ENCODE data around the gene ERP29.
"Not testable (repeated sequence)": the region's sequence is repeated elsewhere in the genome, so short reads cannot be mapped to it uniquely, and the experiment has no call there.

ERP29 gene

DNA sequence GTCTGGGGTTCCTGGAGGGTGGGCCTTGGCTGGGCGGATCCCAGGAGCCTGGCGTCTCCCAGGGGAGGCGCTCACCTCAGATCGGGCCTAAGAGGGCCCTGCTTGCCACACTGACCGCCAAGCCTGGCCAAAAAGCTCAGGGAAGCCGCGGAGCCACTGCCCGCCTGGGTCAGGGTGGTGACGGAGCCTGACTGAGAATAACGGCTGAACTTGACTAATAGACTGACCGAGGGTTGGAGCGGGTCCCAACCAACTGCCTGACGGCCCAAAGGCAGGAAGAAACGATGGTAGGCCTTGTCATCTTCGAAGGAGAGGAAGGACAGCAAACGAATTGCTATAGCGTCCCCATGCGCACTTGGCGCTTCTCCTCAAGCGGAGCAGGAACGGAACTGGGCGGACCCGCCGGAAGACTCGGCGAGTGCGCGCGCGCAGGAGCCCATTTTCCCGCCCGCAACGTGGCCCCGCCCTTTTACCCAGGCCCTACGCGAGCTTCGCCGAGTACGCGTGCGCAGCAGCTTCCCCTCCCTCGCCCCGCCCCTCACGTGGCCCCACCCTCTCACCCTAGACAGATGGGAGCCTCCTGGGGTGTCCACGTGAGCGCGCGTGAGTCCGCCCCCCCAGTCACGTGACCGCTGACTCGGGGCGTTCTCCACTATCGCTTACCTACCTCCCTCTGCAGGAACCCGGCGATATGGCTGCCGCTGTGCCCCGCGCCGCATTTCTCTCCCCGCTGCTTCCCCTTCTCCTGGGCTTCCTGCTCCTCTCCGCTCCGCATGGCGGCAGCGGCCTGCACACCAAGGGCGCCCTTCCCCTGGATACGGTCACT is at the start of gene ERP29, which contains the start of gene TMEM116:
Gene ERP29 (plus strand): TSS at position 652 of the 826 bp plus-strand sequence. CDS start 40 bp downstream, at position 692.
Gene TMEM116 (minus strand): TSS at position 391 of the 826 bp plus-strand sequence. CDS start 7,895 bp downstream, outside the sequence.
- peak; percentile 96 for DNase-seq (ENCODE audit: low read depth)
- H3K4me3 ChIP-seq (ENCODE audit: low read depth, low read length), result peak within 1 kb of the TSS; percentile 94

DNA sequence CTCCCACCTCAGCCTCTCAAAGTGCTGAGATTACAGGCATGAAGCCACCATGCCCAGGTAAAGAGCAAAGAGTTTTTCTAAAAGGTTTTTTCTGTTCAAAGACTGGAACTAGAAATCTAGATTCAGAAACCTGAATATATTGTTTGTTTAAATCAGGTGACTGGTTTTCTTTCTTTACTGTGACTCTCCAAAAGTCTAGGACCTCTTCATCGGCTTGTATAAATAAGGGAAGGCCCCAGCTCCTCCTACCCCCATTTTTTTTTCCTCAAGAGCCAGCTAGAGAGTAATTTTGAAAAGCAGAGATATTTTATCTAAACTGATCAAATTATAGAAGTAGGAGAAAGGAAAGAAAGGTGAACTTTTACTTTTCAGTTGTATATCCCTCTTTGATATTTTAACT is 48.3 kb upstream of the ERP29 start:
- no peak overlapping the region for H3K4me3 ChIP-seq (ENCODE audit: low read depth, low read length)
- no peak for DNase-seq (ENCODE audit: low read depth)

DNA sequence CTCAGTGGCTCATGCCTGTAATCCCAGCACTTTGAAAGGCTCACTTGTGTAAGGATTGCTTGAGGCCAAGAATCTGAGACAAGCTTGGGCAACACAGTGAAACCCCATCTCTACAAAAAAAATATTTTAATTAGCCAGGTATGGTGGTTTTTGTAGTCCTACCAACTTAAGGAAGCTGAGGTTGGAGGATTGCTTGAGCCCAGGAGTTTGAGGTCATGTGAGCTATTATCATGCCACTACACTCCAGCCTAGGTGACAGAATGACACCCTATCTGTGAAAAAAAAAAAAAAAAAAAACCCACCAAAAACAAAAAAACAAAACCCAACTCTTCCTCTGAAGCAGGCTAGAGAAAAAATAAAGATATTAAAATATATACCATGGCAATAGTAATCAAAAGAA is 41.4 kb upstream of the ERP29 start:
- no peak for DNase-seq (ENCODE audit: low read depth)
- no peak overlapping the region for H3K4me3 ChIP-seq (ENCODE audit: low read depth, low read length)

DNA sequence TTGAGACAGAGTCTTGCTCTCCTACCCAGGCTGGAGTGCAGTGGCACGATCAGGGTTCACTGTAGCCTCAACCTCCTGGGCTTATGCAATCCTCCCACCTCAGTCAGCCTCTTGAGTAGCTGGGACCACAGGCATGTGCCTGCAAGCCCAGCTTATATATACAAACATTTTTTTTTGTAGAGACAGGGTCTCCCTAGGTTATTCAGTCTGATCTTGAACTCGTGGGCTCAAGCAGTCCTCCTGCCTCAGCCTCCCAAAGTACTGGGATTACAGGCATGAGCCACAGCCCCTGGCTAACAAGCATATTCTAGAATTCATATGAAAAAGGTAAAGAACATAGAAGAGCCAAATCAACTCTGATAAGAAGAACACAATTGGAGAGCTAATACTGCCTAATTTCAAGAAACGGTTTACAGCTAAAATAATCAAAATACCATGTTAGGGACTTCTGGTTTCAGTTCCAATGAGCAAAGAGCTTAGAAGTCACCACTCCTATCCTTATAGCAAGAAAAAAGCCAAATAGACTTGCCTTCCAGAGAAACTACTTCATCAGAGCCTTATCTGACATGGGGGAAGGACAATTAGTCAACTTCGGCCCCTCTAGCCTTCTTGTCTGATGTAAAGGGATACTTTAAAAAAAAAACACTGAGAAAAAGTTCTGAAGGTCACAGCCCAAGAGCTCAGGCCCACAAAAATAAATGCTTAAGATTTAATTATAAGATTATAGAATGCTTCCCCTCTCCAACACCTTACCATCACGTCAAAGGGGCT is 37.9 kb upstream of the ERP29 start:
- no peak for DNase-seq (ENCODE audit: low read depth)
- no peak overlapping the region for H3K4me3 ChIP-seq (ENCODE audit: low read depth, low read length)

DNA sequence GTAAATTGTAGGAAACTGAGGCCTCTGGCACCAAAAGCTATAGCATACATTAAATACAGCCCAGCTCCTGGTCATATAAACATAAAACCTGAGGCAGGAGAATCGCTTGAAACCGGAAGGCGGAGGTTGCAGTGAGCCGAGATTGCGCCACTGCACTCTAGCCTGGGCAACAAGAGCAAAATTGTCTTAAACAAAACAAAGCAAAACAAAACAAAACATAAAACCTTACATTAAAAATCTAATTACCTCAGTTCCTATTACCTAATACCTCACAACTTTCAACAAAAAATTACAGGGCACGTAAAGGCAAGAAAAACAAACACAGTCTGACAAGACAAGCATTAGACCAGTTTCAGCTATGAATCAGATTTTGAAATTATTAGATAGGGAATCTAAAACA is 36.9 kb upstream of the ERP29 start:
- no peak for DNase-seq (ENCODE audit: low read depth)
- no peak overlapping the region for H3K4me3 ChIP-seq (ENCODE audit: low read depth, low read length)

DNA sequence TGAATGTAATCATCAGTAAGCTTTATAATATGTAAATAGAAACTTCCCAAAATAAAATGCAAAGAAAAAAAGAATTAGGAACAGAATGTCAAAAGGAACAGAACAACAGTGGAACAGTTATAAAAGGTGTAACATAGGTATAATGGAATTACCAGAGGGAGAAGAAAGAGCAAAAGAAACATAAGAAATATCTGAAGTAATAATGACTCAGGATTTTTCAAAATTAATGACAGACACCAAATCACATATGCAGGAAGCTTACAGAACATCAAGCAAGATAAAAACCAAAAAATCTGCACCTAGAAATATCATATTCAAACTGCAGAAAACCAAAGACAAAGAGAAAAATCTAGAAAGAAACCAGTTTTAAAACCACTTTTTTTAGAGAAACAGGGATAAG is 36.4 kb upstream of the ERP29 start:
- no peak for DNase-seq (ENCODE audit: low read depth)
- H3K4me3 ChIP-seq (ENCODE audit: low read depth, low read length), result no peak overlapping the region

DNA sequence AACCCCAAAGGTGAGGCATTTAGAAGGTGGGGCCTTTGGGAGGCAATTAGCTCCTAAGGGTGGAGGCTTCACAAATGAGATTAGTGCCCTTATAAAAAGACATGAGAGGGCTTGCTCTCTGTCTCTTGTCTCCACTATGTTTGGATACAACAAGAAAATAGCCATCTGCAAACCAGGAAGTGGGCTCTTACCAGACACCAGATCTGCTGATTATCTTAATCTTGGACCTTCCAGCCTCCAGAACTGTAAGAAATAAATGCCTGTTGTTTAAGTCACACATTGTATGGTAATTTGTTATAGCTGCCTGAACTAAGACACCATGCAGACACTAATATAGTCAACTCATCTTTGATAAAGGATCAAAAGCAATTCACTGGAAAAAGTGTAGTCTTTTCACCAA is 34.7 kb upstream of the ERP29 start:
- no peak overlapping the region for H3K4me3 ChIP-seq (ENCODE audit: low read depth, low read length)
- DNase-seq (ENCODE audit: low read depth), result no peak

DNA sequence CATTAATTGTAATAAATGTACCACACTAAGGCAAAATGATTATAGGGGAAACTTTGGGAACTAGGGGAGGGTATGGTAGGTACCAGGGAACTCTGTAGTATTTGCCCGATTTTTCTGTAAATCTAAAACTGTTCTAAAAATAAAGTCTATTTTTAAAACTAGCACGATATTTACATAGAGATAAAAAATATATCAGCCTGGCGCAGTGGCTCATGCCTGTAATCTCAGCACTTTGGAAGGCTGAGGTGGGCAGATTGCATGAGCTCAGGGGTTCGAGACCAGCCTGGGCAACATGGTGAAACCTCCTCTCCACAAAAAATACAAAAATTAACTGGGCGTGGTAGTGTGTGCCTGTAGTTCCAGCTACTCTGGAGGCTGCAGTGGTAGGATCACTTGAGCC is 32.6 kb upstream of the ERP29 start:
- no peak overlapping the region for H3K4me3 ChIP-seq (ENCODE audit: low read depth, low read length)
- no peak for DNase-seq (ENCODE audit: low read depth)

DNA sequence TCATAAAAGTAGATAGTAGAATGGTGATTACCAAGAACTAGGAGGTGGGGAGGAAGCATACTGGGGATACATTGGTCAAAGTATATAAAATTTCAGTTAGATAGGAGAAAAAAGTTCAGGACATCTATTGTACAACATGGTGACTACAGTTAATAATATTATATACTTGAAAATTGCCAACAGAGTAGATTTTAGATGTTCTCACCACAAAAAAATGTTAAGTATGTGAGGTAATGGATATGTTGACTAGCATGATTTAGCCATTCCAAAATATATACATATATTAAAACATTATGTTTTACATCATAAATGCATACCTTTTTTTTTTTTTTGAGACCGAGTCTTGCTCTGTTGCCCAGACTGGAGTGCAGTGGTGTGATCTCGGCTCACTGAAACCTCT is 31.2 kb upstream of the ERP29 start:
- DNase-seq (ENCODE audit: low read depth), result no peak
- H3K4me3 ChIP-seq (ENCODE audit: low read depth, low read length), result no peak overlapping the region

DNA sequence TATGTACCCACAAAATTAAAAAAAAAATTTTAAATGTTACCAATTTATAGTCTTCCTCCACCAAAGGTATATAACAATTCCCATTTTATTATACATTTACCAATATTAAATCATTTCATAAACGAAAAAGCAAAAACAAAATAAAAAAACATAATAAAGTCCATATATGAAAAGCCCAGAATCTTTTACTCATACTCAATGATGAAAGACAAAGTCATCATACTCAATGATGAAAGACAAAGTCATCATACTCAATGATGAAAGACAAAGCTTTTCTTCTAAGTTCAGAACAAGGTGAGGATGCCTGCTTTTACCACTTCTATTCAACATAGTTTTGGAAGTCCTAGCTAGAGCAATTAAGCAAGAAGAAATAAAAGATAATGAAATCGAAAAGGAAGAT is 28.4 kb upstream of the ERP29 start:
- DNase-seq (ENCODE audit: low read depth), result no peak
- no peak overlapping the region for H3K4me3 ChIP-seq (ENCODE audit: low read depth, low read length)

DNA sequence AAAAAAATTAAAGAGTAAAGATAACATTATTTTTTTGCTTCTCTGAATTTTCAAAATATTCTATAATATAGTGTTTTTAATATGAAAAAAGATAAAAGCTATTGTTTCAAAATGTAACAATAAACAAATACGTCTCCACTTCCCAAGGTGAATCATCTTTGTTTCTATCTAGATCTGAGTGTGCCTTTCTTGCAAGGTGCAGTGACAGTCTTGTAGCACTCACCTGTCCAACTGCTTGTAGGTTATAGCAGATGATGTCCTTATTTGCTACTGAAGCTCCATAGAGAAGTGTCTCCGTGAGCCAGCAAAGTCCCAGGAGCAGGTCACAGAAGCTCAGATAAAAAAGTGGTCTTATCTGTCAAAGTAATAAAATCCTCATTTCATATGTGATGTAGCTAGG is 21.7 kb upstream of the ERP29 start:
- H3K4me3 ChIP-seq (ENCODE audit: low read depth, low read length), result no peak overlapping the region
- no peak for DNase-seq (ENCODE audit: low read depth)

DNA sequence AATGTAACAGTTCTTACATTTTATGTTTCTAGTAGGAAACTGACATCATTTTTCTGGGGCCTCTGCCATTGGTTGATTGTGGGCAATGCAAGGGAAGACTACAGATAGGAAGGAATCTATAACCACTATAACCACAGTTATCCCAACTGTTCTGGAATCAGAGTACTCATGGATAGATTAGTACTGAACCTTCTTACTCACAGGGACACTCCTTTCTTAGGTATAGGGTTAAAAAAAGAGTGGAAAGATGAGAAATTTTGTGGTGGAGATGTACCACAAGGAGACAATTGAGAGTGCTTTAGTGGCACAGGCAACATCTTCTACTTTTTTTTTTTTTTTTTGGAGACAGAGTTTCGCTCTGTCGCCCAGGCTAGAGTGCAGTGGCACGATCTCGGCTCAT is 21.3 kb upstream of the ERP29 start:
- H3K4me3 ChIP-seq (ENCODE audit: low read depth, low read length), result no peak overlapping the region
- no peak for DNase-seq (ENCODE audit: low read depth)

DNA sequence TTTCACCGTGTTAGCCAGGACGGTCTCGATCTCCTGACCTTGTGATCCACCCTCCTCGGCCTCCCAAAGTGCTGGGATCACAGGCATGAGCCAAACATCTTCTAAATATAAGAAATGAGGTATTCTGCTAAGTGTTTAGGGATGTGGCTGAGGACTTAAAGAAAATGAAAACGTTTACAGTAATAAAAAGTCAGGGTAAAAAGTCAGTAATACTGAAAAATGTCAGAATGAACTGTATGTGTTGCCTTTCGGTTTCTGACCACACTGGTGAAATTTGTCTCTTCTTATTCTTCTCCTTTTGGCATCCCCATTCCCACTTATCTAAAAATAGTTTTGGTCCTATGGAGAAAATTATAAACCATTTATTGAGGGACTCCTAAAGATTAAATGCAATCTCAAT is 20.8 kb upstream of the ERP29 start:
- DNase-seq (ENCODE audit: low read depth), result no peak

DNA sequence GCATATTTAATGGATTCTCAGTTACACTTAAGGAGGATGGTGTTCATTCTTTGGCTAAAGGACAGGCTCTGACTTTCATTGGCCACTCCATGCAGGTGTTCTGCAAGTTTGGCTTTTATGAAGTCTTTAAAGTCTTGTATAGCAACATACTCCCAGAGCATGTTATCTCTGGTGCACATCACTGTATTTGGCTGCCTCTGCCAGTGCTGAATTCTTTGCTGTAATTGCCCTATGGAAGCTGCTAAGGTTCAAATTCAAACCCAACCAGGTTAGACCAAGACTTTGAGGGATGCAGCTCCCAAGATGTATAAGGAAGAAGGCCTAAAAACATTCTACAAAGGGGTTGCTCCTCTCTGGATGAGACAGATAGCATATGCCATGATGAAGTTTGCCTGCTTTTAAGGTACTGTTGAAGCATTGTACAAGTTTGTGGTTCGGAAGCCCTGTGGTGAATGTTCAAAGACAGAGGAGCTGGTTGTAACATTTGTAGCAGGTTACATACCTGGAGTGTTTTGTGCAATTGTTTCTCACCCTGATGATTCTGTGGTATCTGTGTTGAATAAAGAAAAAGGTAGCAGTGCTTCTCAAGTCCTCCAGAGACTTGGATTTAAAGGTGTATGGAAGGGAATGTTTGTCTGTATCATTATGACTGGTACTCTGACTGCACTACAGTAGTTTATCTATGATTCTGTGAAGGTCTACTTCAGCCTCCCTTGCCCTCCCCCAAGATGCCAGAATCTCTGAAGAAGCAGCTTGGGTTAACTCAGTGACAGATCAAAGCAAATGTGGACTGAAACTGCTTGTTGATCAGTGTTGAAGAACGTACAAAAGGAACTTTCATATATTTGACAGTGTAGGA is 19.7 kb upstream of the ERP29 start:
- no peak overlapping the region for H3K4me3 ChIP-seq (ENCODE audit: low read depth, low read length)

More for the DNA sequence above, 20.8 kb upstream of the ERP29 start:
- no peak overlapping the region for H3K4me3 ChIP-seq (ENCODE audit: low read depth, low read length)

DNA sequence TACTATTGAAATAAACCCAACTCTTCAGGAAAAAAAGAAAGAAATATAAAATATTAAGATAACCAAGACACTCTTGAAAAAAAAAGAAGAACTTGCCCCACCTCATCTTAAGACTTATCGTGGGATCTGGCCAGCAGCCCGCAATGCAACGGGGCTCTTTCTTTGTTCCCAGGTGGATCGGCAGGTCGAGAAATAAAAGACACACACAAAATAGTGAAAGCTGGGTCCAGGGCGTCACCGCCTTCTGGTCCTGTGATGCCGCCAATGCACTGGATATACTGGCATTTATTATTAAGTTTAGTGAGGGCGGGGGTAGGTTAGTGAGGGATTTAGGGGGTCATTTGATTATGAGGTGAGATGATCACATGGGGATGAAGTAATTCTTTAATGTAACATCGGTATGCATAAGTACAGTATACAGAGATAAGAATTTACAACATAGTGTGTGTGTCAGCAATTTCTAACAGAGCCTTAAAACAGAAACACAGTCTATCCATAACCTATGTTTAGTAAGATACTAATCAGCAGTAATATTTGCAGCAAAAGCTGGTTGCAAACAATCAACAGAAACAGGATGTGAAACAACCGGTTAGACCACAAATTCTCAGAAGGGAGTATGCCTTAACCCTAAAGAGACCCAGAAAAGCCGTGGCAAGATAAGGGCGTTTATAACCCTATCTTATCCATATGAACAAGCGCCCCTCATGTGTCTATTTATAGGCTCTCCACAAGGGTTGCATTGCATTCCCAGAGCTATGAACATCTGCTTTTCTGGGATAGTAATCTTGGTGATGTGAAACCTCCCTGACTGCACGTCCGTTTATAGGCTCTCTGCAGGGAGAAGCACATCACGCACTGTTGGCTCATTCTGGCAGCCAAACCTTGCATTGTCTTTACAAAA is 18.8 kb upstream of the ERP29 start:
- H3K4me3 ChIP-seq (ENCODE audit: low read depth, low read length); DNase-seq (ENCODE audit: low read depth): not testable (repeated sequence)

More for the DNA sequence above, 19.7 kb upstream of the ERP29 start:
- DNase-seq (ENCODE audit: low read depth), result no peak

DNA sequence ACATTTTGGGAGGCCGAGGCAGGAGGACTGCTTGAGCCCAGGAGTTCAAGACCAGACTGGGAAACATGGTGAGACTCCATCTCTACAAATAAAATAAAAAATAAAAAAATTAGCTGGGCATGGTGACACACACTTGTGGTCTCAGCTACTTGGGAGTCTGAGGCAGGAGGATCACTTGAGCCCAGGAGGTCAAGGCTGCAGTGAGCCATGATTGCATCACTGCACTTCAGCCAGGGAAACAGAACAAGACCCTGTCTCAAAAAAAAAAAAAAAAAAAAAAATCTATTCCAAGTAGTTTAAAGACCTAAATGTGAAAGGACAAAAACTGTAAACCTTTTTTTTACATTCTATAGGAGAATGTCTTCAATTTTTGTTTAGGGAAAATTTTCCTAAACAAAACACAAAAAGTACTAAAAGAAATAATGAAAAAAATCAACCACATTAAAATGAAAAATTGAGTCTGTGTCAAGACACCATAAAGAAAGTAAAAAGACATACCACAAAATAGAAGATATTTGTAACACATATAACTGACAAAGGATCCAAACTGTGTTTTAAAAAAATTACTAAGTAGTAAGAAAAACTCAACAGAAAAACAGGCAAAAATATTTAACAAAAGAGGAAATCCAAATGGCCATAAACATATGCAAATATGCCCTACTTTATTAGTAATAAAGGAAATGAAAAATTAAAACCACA is 17.3 kb upstream of the ERP29 start:
- no peak overlapping the region for H3K4me3 ChIP-seq (ENCODE audit: low read depth, low read length)
- no peak for DNase-seq (ENCODE audit: low read depth)

DNA sequence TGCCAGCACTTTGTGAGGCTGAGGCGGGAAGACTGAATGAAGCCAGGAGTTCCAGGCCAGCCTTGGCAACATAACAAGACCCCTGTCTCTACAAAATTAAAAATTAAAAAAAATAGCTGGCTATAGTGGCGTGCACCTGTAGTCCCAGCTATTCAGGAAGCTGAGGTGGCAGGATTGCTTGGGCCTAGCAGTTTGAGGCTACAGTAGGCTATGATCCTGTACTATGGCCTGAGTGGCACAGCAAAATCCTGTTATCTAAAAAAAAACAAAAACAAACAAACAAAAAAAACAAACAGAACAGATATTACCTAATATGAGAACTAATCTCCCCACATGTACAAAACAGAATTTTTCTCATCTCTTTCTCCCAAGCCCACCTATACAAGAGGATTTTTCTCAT is 15.9 kb upstream of the ERP29 start:
- no peak overlapping the region for H3K4me3 ChIP-seq (ENCODE audit: low read depth, low read length)
- DNase-seq (ENCODE audit: low read depth), result no peak

DNA sequence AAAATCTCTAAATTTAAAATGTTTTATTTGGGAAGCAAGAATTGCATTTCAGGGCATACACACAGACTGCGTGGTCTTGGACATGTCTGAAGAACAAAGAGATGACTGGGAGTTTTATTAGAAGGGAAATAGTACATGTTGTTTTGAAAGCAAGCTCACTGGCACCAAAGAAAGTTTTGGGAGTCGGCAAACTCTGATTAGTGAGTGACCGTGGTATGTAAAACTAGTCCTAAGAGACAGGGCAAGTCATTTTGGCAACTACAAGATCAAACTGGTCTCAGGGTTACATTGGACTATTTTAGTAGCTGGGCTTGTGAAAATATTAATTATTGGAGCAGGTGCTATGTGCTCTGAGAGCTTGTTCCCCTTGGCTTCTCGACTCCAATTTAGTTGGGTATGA is 15.2 kb upstream of the ERP29 start:
- no peak for DNase-seq (ENCODE audit: low read depth)
- H3K4me3 ChIP-seq (ENCODE audit: low read depth, low read length), result no peak overlapping the region
